ENCODE results near the gene LBP. TPM values are rescaled to one million over a fixed set of nuclear protein-coding genes. Genes with fewer than 3 reads are reported as not detected.

Gene LBP
- total and polyA plus RNA-seq, 2 donors (not counting 3 experiments of a cell fraction or from before 2014, with no cell fraction given), result 0.03 TPM; not detected in 1

DNA sequence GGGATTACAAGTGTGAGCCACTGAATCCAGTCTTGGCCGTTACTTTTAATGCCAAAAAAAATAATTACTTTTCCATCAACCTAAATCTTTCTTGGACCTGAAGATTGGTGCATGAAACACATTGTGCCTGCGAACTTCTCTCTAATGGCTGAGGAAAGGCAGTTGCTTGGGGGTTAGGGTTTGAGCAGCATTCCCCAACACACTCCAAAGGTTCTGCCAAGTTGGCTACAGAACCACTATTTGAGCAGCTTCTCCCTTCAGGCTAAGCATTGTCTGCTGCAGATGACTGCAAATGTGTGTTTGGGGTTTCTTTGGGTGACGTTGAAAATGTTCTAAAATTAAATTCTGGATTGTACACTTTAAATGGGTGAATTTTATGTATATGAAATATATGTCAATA lies 6.3 kb upstream of the LBP start:
- peaks cover 0 to under 1% of the 10 kb centered on the region in 2 experiments for H3K27me3 ChIP-seq (ENCODE audit: control insufficient read depth in 2 of 2, insufficient read depth in 2 of 2, low read length in 2 of 2)

More for the DNA sequence above, 6.3 kb upstream of the LBP start:
- no peaks in the 10 kb centered on the region for H4K20me1 ChIP-seq (replicated peaks; ENCODE audit: control insufficient read depth, extremely low read depth, insufficient read depth, low read length)
- dilution Hi-C loops (cut with MboI; ENCODE audit: extremely low pct_ligation_motif_present, low sequenced_read_pairs) (no loop called here), intact Hi-C loops (cut with micrococcal nuclease) (no loop called here)
- H2AFZ ChIP-seq (ENCODE audit: low read depth, low read length), result no peak overlapping the region
- no peaks in the 10 kb centered on the region for H3K9me3 ChIP-seq (replicated peaks; ENCODE audit: control insufficient read depth, insufficient read depth, low read length)
- no peak overlapping the region for H3K4me2 ChIP-seq (ENCODE audit: insufficient read depth, low read length)
- ChIA-PET POLR2A (no interaction called here), CTCF (interaction anchor here (1.0 to 3.6 kb wide), 3 partner anchors 14 to 68 kb away, joined by 3 to 51 read pairs (median 4); no protein-coding TSS in a partner anchor)
- FAIRE-seq (no peak), DNase-seq (ENCODE audit: low read depth, low spot score) (no peak)
- H3K36me3 ChIP-seq (ENCODE audit: control insufficient read depth in 2 of 2, extremely low read depth in 1 of 2, insufficient read depth in 2 of 2, low read length in 2 of 2), result no peaks in the 10 kb centered on the region
- no TSS peak for BruUV-seq (replicated peaks)
- H3K4me1 ChIP-seq (ENCODE audit: control insufficient read depth, extremely low read depth, insufficient read depth, low read length), result no peaks in the 10 kb centered on the region
- no peaks in the 10 kb centered on the region for H3K9me1 ChIP-seq (replicated peaks; ENCODE audit: control insufficient read depth, extremely low read depth, insufficient read depth, low read length)
- H3K79me2 ChIP-seq (ENCODE audit: control insufficient read depth, insufficient read depth, low read length), result no peaks in the 10 kb centered on the region
- no peak overlapping the region for H3K4me3 ChIP-seq (replicated peaks in 1 of 3; ENCODE audit: insufficient read depth in 1 of 3, low read depth in 1 of 3, low read length in 3 of 3)
- TF ChIP-seq FOS (IDR thresholded peaks at IDR 0.05; ENCODE audit: borderline replicate concordance, insufficient read depth, low read length) (no peak), EZH2 (IDR thresholded peaks at IDR 0.05; ENCODE audit: borderline replicate concordance, low read depth, low read length, severe bottlenecking) (no peak), CTCF (IDR thresholded peaks at IDR 0.05; ENCODE audit: extremely low read depth in 1 of 2, insufficient read depth in 1 of 2, low read depth in 1 of 2, low read length in 2 of 2) (no peak), GATA2 (IDR thresholded peaks at IDR 0.05; ENCODE audit: insufficient read depth, insufficient read length, low read depth, low read length) (no peak), POLR2A (IDR thresholded peaks at IDR 0.05; ENCODE audit: low read depth, low read length) (no peak), MYC (IDR thresholded peaks at IDR 0.05; ENCODE audit: low read depth, low read length) (no peak), POLR2AphosphoS5 (IDR thresholded peaks at IDR 0.05; ENCODE audit: insufficient read depth, low read depth, low read length) (no peak), JUN (IDR thresholded peaks at IDR 0.05; ENCODE audit: borderline replicate concordance, insufficient read depth, insufficient read length, low read depth) (no peak)
- TF ChIP-seq, protein P1, sequence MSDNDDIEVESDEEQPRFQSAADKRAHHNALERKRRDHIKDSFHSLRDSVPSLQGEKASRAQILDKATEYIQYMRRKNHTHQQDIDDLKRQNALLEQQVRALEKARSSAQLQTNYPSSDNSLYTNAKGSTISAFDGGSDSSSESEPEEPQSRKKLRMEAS (IDR thresholded peaks at IDR 0.05; ENCODE audit: insufficient read depth, insufficient read length), result no peak
- no peak overlapping the region for H3K27ac ChIP-seq (ENCODE audit: insufficient read depth, low read depth, low read length)
- no peak overlapping the region for H3K9ac ChIP-seq (replicated peaks; ENCODE audit: extremely low read depth, insufficient read depth, low read length)

Data from endothelial cell of umbilical vein (primary cell).